Activated CD4-positive, alpha-beta T cell treated with anti-CD3 and anti-CD28 coated beads for 4 hours (primary cell): Measurements from ENCODE around the gene EME2.

Source experiments
- DNase-seq, 2 donors: peaks; one replicate each; pipeline ENCODE4 v3.0.0-alpha.2; 2020

Gene EME2

GRCh38 chr16:1745900-1746692 is 26.5 kb upstream of the EME2 start:
- no peak for DNase-seq

- DNase-seq, result no peak
Observed at GRCh38 chr16:1746693-1747195, 25.9 kb upstream of the EME2 start.

- no peak for DNase-seq
Observed at GRCh38 chr16:1747934-1748333, 24.7 kb upstream of the EME2 start.

- no peak for DNase-seq
Observed at GRCh38 chr16:1749152-1750117, 23.2 kb upstream of the EME2 start.

- no peak for DNase-seq
Observed at GRCh38 chr16:1751946-1752345, 20.7 kb upstream of the EME2 start.

GRCh38 chr16:1752853-1753252 is 19.8 kb upstream of the EME2 start:
- no peak for DNase-seq

GRCh38 chr16:1754204-1754603 is 18.4 kb upstream of the EME2 start:
- no peak for DNase-seq

- no peak for DNase-seq
Observed at GRCh38 chr16:1757714-1758461, 14.7 kb upstream of the EME2 start.

- no peak for DNase-seq
Observed at GRCh38 chr16:1758923-1759322, 13.7 kb upstream of the EME2 start.

GRCh38 chr16:1759511-1759910 is 13.1 kb upstream of the EME2 start:
- no peak for DNase-seq

GRCh38 chr16:1760911-1761310 is 11.7 kb upstream of the EME2 start:
- no peak for DNase-seq

- no peak for DNase-seq
Observed at GRCh38 chr16:1761751-1762150, 10.9 kb upstream of the EME2 start.

- no peak for DNase-seq
Observed at GRCh38 chr16:1762196-1762878, 10.3 kb upstream of the EME2 start.

- DNase-seq, result no peak
Observed at GRCh38 chr16:1762879-1763520, 9.6 kb upstream of the EME2 start.

- DNase-seq, result no peak
Observed at GRCh38 chr16:1763521-1764511, 8.8 kb upstream of the EME2 start.

- no peak for DNase-seq
Observed at GRCh38 chr16:1764971-1765370, 7.6 kb upstream of the EME2 start.

GRCh38 chr16:1765826-1766225 is 6.8 kb upstream of the EME2 start:
- DNase-seq, result no peak

- no peak for DNase-seq
Observed at GRCh38 chr16:1766231-1766630, 6.4 kb upstream of the EME2 start.

GRCh38 chr16:1766701-1767100 is 5.9 kb upstream of the EME2 start:
- no peak for DNase-seq
